ENCODE results near the gene COQ9.

The COQ9 gene

DNA sequence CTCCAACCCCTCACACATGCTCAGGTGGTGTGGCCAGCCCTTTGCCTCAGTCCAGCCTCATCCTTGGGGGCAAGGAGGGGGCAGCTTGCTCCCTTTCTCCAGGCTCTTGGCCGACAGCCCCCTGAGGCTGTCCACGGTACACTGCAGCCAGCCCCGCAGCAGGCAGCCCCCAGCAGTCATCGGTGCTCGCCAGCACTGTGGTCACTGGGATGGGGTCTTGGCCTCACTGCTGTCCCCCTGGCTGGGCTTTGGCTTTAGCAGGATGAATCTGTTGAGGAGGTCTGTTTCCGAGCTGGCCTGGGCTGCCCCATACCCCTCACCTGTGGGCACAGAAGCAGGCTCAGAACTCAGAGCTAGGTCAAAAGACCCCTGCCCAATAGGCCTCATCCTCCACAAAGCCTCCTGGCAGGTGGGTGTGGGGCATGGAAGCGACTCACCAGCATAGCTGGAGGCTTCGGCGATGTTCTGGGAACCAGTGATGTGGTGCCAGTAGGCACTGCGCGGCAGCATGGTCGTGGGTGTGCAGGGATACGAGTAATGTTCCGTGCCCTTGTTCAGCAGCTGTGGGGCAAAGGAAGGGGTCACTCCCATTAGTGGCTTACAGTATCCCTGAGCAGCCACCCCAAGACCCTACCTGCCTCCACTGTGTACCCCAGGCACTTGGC lies 26.0 kb downstream of the COQ9 start:
- H3K9me3 ChIP-seq (ENCODE audit: control insufficient read depth, insufficient read depth, low read depth, low read length), result no peaks in the 10 kb centered on the region
- H3K36me3 ChIP-seq (ENCODE audit: control insufficient read depth in 2 of 2, insufficient read depth in 1 of 2, low read length in 2 of 2), result peaks cover 0 to 68% of the 10 kb centered on the region in 2 experiments; a peak in 1 of 3 replicates
- H3K4me3 ChIP-seq (ENCODE audit: low read depth, low read length), result no peak overlapping the region
- no peak overlapping the region for H3K27ac ChIP-seq (ENCODE audit: extremely low read depth, low read depth, low read length)
- CTCF ChIA-PET, result interaction anchor here (0.6 to 4.2 kb wide), 3 partner anchors 11 to 1062 kb away, joined by 3 to 24 read pairs (median 20); partner anchors contain the start of gene POLR2C
- no peaks in the 10 kb centered on the region for H3K4me1 ChIP-seq (ENCODE audit: control insufficient read depth, insufficient read depth, low read length)
- POLR2A ChIA-PET, result interaction anchor here (1.7 to 2.5 kb wide), 2 partner anchors 11 to 26 kb away, joined by 5 to 16 read pairs; partner anchors contain the start of genes CIAPIN1, COQ9 and POLR2C
- TF ChIP-seq, protein P1, sequence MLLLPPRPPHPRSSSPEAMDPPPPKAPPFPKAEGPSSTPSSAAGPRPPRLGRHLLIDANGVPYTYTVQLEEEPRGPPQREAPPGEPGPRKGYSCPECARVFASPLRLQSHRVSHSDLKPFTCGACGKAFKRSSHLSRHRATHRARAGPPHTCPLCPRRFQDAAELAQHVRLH (tag by site-specific recombination; IDR thresholded peaks at IDR 0.05), result no peak
- TF ChIP-seq, protein P2, sequence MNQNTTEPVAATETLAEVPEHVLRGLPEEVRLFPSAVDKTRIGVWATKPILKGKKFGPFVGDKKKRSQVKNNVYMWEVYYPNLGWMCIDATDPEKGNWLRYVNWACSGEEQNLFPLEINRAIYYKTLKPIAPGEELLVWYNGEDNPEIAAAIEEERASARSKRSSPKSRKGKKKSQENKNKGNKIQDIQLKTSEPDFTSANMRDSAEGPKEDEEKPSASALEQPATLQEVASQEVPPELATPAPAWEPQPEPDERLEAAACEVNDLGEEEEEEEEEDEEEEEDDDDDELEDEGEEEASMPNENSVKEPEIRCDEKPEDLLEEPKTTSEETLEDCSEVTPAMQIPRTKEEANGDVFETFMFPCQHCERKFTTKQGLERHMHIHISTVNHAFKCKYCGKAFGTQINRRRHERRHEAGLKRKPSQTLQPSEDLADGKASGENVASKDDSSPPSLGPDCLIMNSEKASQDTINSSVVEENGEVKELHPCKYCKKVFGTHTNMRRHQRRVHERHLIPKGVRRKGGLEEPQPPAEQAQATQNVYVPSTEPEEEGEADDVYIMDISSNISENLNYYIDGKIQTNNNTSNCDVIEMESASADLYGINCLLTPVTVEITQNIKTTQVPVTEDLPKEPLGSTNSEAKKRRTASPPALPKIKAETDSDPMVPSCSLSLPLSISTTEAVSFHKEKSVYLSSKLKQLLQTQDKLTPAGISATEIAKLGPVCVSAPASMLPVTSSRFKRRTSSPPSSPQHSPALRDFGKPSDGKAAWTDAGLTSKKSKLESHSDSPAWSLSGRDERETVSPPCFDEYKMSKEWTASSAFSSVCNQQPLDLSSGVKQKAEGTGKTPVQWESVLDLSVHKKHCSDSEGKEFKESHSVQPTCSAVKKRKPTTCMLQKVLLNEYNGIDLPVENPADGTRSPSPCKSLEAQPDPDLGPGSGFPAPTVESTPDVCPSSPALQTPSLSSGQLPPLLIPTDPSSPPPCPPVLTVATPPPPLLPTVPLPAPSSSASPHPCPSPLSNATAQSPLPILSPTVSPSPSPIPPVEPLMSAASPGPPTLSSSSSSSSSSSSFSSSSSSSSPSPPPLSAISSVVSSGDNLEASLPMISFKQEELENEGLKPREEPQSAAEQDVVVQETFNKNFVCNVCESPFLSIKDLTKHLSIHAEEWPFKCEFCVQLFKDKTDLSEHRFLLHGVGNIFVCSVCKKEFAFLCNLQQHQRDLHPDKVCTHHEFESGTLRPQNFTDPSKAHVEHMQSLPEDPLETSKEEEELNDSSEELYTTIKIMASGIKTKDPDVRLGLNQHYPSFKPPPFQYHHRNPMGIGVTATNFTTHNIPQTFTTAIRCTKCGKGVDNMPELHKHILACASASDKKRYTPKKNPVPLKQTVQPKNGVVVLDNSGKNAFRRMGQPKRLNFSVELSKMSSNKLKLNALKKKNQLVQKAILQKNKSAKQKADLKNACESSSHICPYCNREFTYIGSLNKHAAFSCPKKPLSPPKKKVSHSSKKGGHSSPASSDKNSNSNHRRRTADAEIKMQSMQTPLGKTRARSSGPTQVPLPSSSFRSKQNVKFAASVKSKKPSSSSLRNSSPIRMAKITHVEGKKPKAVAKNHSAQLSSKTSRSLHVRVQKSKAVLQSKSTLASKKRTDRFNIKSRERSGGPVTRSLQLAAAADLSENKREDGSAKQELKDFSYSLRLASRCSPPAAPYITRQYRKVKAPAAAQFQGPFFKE (tag by site-specific recombination; IDR thresholded peaks at IDR 0.05; ENCODE audit: borderline replicate concordance), result no peak
- TF ChIP-seq ZBTB20 (tag by site-specific recombination; IDR thresholded peaks at IDR 0.05) (no peak), BCL11B (tag by site-specific recombination; IDR thresholded peaks at IDR 0.05; ENCODE audit: low read depth) (no peak), ZNF501 (tag by site-specific recombination; IDR thresholded peaks at IDR 0.05) (no peak), ZNF391 (tag by site-specific recombination; IDR thresholded peaks at IDR 0.05; ENCODE audit: borderline replicate concordance, low read depth) (no peak), ZNF140 (tag by site-specific recombination; IDR thresholded peaks at IDR 0.05) (no peak), ZNF155 (tag by site-specific recombination; IDR thresholded peaks at IDR 0.05) (no peak), ZNF366 (tag by site-specific recombination; conservative IDR thresholded peaks at IDR 0.05) (no peak), ZNF433 (tag by site-specific recombination; IDR thresholded peaks at IDR 0.05; ENCODE audit: low read depth) (no peak), ZNF292 (tag by site-specific recombination; IDR thresholded peaks at IDR 0.05; ENCODE audit: borderline replicate concordance, low read depth) (no peak), ZNF324 (tag by site-specific recombination; IDR thresholded peaks at IDR 0.05) (no peak), ZNF138 (tag by site-specific recombination; IDR thresholded peaks at IDR 0.05; ENCODE audit: borderline replicate concordance) (no peak), OSR2 (tag by site-specific recombination; IDR thresholded peaks at IDR 0.05) (no peak), ZNF350 (tag by site-specific recombination; IDR thresholded peaks at IDR 0.05) (no peak), ZNF76 (tag by site-specific recombination; IDR thresholded peaks at IDR 0.05; ENCODE audit: borderline replicate concordance, low read depth) (no peak), ZNF112 (tag by site-specific recombination; IDR thresholded peaks at IDR 0.05) (no peak), ZSCAN23 (tag by site-specific recombination; IDR thresholded peaks at IDR 0.05) (no peak), HOXC10 (CRISPR knock-in tag; IDR thresholded peaks at IDR 0.05) (no peak)
- TF ChIP-seq, protein P3, sequence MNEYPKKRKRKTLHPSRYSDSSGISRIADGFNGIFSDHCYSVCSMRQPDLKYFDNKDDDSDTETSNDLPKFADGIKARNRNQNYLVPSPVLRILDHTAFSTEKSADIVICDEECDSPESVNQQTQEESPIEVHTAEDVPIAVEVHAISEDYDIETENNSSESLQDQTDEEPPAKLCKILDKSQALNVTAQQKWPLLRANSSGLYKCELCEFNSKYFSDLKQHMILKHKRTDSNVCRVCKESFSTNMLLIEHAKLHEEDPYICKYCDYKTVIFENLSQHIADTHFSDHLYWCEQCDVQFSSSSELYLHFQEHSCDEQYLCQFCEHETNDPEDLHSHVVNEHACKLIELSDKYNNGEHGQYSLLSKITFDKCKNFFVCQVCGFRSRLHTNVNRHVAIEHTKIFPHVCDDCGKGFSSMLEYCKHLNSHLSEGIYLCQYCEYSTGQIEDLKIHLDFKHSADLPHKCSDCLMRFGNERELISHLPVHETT (tag by site-specific recombination; IDR thresholded peaks at IDR 0.05), result no peak
